ENCODE data around the gene ZNF518A. TPM values are rescaled to one million over a fixed set of nuclear protein-coding genes. Genes with fewer than 3 reads are reported as not detected.

Gene ZNF518A
- total and polyA plus RNA-seq, 2 donors (not counting 1 experiment from before 2014, with no cell fraction given) = 7.9 to 34.8 TPM

GRCh38 chr10:96089116-96089515, 41.0 kb upstream of the ZNF518A start:
- intact Hi-C loops (cut with micrococcal nuclease) = loop anchor here (2.0 kb wide), 1 partner anchor 72 kb away; no protein-coding TSS in a partner anchor
- Mint-ChIP-seq H3K27ac (peak overlapping the region; percentile 35), H3K9me3 (ENCODE audit: insufficient read depth) (peaks cover 2% of the 10 kb centered on the region), H3K27me3 (peaks cover 28% of the 10 kb centered on the region), H3K4me1 (peaks cover 10% of the 10 kb centered on the region), H3K4me3 (peak overlapping the region; percentile 42)
- H3K27ac ChIP-seq (ENCODE audit: low read length in 2 of 2) = peak overlapping the region in 1 of 2 donors; percentile 96
- H3K36me3 ChIP-seq (replicated peaks in 1 of 2; ENCODE audit: control extremely low read depth in 1 of 2, control insufficient read depth in 1 of 2, extremely low read depth in 1 of 2, insufficient read depth in 2 of 2, low read length in 1 of 2) = no peaks in the 10 kb centered on the region
- H4K20me1 ChIP-seq (ENCODE audit: control insufficient read depth, insufficient read depth, low read length, poor library complexity, severe bottlenecking) = no peaks in the 10 kb centered on the region
- peak overlapping the region in 2 of 5 experiments; percentile 96 to 97 for H3K4me3 ChIP-seq (ENCODE audit: control extremely low read depth in 1 of 5, extremely low read depth in 1 of 5, insufficient read depth in 1 of 5, low read depth in 2 of 5, low read length in 4 of 5)
- ChIA-PET POLR2A (interaction anchor here (1.0 to 3.2 kb wide), 3 partner anchors 41 to 199 kb away, joined by 3 to 93 read pairs (median 4); partner anchors contain the start of genes CCNJ and ZNF518A), CTCF (interaction anchor here (0.9 to 2.5 kb wide), 4 partner anchors 41 to 182 kb away, joined by 3 to 31 read pairs (median 4); partner anchors contain the start of genes CC2D2B, CCNJ and ZNF518A)
- whole genome bisulfite sequencing (ENCODE audit: insufficient coverage) = no CpG with 5 or more reads among the region's 2 CpGs
- TF ChIP-seq EZH2 (IDR thresholded peaks at IDR 0.05; ENCODE audit: borderline replicate concordance, insufficient read depth, low read depth, low read length, poor library complexity, severe bottlenecking) (no peak), CTCF (IDR thresholded peaks at IDR 0.05) (no peak)
- peak overlapping the region; percentile 81 for H3K4me2 ChIP-seq (replicated peaks; ENCODE audit: low read depth, low read length, poor library complexity, severe bottlenecking)
- H3K4me1 ChIP-seq (ENCODE audit: control insufficient read depth in 2 of 2, insufficient read depth in 2 of 2, low read length in 2 of 2) = peaks cover 6 to 9% of the 10 kb centered on the region in 2 donors
- peaks cover 5 to 8% (median 7%) of the 10 kb centered on the region in 3 donors for H3K9me3 ChIP-seq (ENCODE audit: control extremely low read depth in 1 of 3, control insufficient read depth in 2 of 3, insufficient read depth in 1 of 3, low read length in 2 of 3)
- peak overlapping the region; percentile 88 for H3K9ac ChIP-seq (ENCODE audit: low read length)
- H3K27me3 ChIP-seq (replicated peaks in 1 of 4; ENCODE audit: control extremely low read depth in 1 of 4, control insufficient read depth in 3 of 4, insufficient read depth in 4 of 4, low read length in 3 of 4) = peaks cover 0 to 25% (median 17%) of the 10 kb centered on the region in 4 experiments
- no peak for ATAC-seq (ENCODE audit: low read depth)
- H3K79me2 ChIP-seq (ENCODE audit: control insufficient read depth, insufficient read depth, low read length) = no peaks in the 10 kb centered on the region
- no peak for DNase-seq
- peak overlapping the region; percentile 90 for H2AFZ ChIP-seq (ENCODE audit: insufficient read depth, low read depth, low read length, poor library complexity, severe bottlenecking)
